ENCODE measurements around the gene RCE1. TPM values are rescaled to one million over a fixed set of nuclear protein-coding genes. Genes with fewer than 3 reads are reported as not detected.
A peak's percentile ranks its signal among the peaks of the same experiment; 100 is the strongest.

Gene RCE1
- total and polyA plus RNA-seq, 2 donors (not counting 1 experiment from before 2014, with no cell fraction given): 7.0 to 14.4 TPM

GRCh38 chr11:66857234-66857926 lies 14.1 kb downstream of the RCE1 start:
- Histone ChIP-seq H3K4me1 (ENCODE audit: control insufficient read depth, extremely low read depth, insufficient read depth, low read length) (peaks cover 3% of the 10 kb centered on the region), H3K27me3 (ENCODE audit: control insufficient read depth, insufficient read depth, low read length) (no peaks in the 10 kb centered on the region), H2AFZ (ENCODE audit: low read length) (no peak overlapping the region), H3K36me3 (ENCODE audit: control insufficient read depth, insufficient read depth, low read length) (peaks cover 13% of the 10 kb centered on the region), H3K79me2 (ENCODE audit: control insufficient read depth, insufficient read depth, low read length) (peaks cover 6% of the 10 kb centered on the region), H3K9me3 (ENCODE audit: control insufficient read depth, insufficient read depth, low read depth, low read length) (no peaks in the 10 kb centered on the region), H3K9ac (ENCODE audit: insufficient read depth, low read length) (peak overlapping the region; percentile 58), H4K20me1 (ENCODE audit: control insufficient read depth, extremely low read depth, insufficient read depth, low read length) (no peaks in the 10 kb centered on the region), H3K27ac (ENCODE audit: insufficient read depth, low read length) (no peak overlapping the region), H3K4me3 (replicated peaks in 1 of 4; ENCODE audit: control extremely low read depth in 1 of 4, insufficient read depth in 1 of 4, low read depth in 3 of 4, low read length in 4 of 4) (peak overlapping the region; percentile 34 to 67 (median 56)), H3K4me2 (ENCODE audit: extremely low read depth, insufficient read depth, low read length) (peak overlapping the region; percentile 88)
- TF ChIP-seq EZH2 (IDR thresholded peaks at IDR 0.05; ENCODE audit: low read length, missing control alignments): no peak
- TF ChIP-seq, protein P1, sequence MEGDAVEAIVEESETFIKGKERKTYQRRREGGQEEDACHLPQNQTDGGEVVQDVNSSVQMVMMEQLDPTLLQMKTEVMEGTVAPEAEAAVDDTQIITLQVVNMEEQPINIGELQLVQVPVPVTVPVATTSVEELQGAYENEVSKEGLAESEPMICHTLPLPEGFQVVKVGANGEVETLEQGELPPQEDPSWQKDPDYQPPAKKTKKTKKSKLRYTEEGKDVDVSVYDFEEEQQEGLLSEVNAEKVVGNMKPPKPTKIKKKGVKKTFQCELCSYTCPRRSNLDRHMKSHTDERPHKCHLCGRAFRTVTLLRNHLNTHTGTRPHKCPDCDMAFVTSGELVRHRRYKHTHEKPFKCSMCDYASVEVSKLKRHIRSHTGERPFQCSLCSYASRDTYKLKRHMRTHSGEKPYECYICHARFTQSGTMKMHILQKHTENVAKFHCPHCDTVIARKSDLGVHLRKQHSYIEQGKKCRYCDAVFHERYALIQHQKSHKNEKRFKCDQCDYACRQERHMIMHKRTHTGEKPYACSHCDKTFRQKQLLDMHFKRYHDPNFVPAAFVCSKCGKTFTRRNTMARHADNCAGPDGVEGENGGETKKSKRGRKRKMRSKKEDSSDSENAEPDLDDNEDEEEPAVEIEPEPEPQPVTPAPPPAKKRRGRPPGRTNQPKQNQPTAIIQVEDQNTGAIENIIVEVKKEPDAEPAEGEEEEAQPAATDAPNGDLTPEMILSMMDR (conservative IDR thresholded peaks at IDR 0.05 in 1 of 2, IDR thresholded peaks at IDR 0.05 in 1 of 2; ENCODE audit: low read depth in 1 of 2, low read length in 2 of 2): no peak
- DNase-seq (ENCODE audit: low read depth in 2 of 2): peak in 1 of 2 donors; percentile 16

- H2AFZ ChIP-seq (ENCODE audit: low read length): no peak overlapping the region
- no peak overlapping the region for H3K27ac ChIP-seq (ENCODE audit: insufficient read depth, low read length)
- H3K4me3 ChIP-seq (replicated peaks in 1 of 4; ENCODE audit: control extremely low read depth in 1 of 4, insufficient read depth in 1 of 4, low read depth in 3 of 4, low read length in 4 of 4): peak overlapping the region in 2 of 4 experiments; percentile 57 to 67
- H3K79me2 ChIP-seq (ENCODE audit: control insufficient read depth, insufficient read depth, low read length): peaks cover 6% of the 10 kb centered on the region
- H3K9ac ChIP-seq (ENCODE audit: insufficient read depth, low read length): no peak overlapping the region
- H3K9me3 ChIP-seq (ENCODE audit: control insufficient read depth, insufficient read depth, low read depth, low read length): no peaks in the 10 kb centered on the region
- H3K27me3 ChIP-seq (ENCODE audit: control insufficient read depth, insufficient read depth, low read length): no peaks in the 10 kb centered on the region
- TF ChIP-seq EZH2 (IDR thresholded peaks at IDR 0.05; ENCODE audit: low read length, missing control alignments): no peak
- TF ChIP-seq, protein P1 (conservative IDR thresholded peaks at IDR 0.05 in 1 of 2, IDR thresholded peaks at IDR 0.05 in 1 of 2; ENCODE audit: low read depth in 1 of 2, low read length in 2 of 2): no peak
- H3K4me1 ChIP-seq (ENCODE audit: control insufficient read depth, extremely low read depth, insufficient read depth, low read length): peaks cover 3% of the 10 kb centered on the region
- no peak overlapping the region for H3K4me2 ChIP-seq (ENCODE audit: extremely low read depth, insufficient read depth, low read length)
- no peak for DNase-seq (ENCODE audit: low read depth in 2 of 2)
- H4K20me1 ChIP-seq (ENCODE audit: control insufficient read depth, extremely low read depth, insufficient read depth, low read length): no peaks in the 10 kb centered on the region
- H3K36me3 ChIP-seq (ENCODE audit: control insufficient read depth, insufficient read depth, low read length): peaks cover 13% of the 10 kb centered on the region
These were observed 14.6 kb downstream of the RCE1 start for GRCh38 chr11:66857927-66858185.

DNA sequence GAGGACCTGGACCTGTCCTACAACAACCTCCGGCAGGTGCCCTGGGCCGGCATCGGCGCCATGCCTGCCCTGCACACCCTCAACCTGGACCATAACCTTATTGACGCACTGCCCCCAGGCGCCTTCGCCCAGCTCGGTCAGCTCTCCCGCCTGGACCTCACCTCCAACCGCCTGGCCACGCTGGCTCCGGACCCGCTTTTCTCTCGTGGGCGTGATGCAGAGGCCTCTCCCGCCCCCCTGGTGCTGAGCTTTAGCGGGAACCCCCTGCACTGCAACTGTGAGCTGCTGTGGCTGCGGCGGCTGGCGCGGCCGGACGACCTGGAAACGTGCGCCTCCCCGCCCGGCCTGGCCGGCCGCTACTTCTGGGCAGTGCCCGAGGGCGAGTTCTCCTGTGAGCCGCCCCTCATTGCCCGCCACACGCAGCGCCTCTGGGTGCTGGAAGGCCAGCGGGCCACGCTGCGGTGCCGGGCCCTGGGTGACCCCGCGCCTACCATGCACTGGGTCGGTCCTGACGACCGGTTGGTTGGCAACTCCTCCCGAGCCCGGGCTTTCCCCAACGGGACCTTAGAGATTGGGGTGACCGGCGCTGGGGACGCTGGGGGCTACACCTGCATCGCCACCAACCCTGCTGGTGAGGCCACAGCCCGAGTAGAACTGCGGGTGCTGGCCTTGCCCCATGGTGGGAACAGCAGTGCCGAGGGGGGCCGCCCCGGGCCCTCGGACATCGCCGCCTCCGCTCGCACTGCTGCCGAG lies 15.1 kb downstream of the RCE1 start:
- H3K4me2 ChIP-seq (ENCODE audit: extremely low read depth, insufficient read depth, low read length): no peak overlapping the region
- no peak overlapping the region for H3K9ac ChIP-seq (ENCODE audit: insufficient read depth, low read length)
- no peak for DNase-seq (ENCODE audit: low read depth in 2 of 2)
- TF ChIP-seq, protein P1 (conservative IDR thresholded peaks at IDR 0.05 in 1 of 2, IDR thresholded peaks at IDR 0.05 in 1 of 2; ENCODE audit: low read depth in 1 of 2, low read length in 2 of 2): no peak
- no peak for TF ChIP-seq EZH2 (IDR thresholded peaks at IDR 0.05; ENCODE audit: low read length, missing control alignments)
- peaks cover 6% of the 10 kb centered on the region for H3K79me2 ChIP-seq (ENCODE audit: control insufficient read depth, insufficient read depth, low read length)
- no peaks in the 10 kb centered on the region for H3K27me3 ChIP-seq (ENCODE audit: control insufficient read depth, insufficient read depth, low read length)
- no peak overlapping the region for H3K27ac ChIP-seq (ENCODE audit: insufficient read depth, low read length)
- no peaks in the 10 kb centered on the region for H4K20me1 ChIP-seq (ENCODE audit: control insufficient read depth, extremely low read depth, insufficient read depth, low read length)
- peaks cover 13% of the 10 kb centered on the region for H3K36me3 ChIP-seq (ENCODE audit: control insufficient read depth, insufficient read depth, low read length)
- peaks cover 3% of the 10 kb centered on the region for H3K4me1 ChIP-seq (ENCODE audit: control insufficient read depth, extremely low read depth, insufficient read depth, low read length)
- H3K4me3 ChIP-seq (replicated peaks in 1 of 4; ENCODE audit: control extremely low read depth in 1 of 4, insufficient read depth in 1 of 4, low read depth in 3 of 4, low read length in 4 of 4): no peak overlapping the region
- no peak overlapping the region for H2AFZ ChIP-seq (ENCODE audit: low read length)
- no peaks in the 10 kb centered on the region for H3K9me3 ChIP-seq (ENCODE audit: control insufficient read depth, insufficient read depth, low read depth, low read length)

Measured in fibroblast of lung (primary cell).